Stomach (tissue), 9 donors: ENCODE measurements around the gene OLFM1. TPM values are rescaled to one million over a fixed set of nuclear protein-coding genes. Genes with fewer than 3 reads are reported as not detected.
A peak's percentile ranks its signal among the peaks of the same experiment; 100 is the strongest.

Experiments used
- DNase-seq, 2 donors: peaks; one replicate each; pipeline versions ENCODE4 v3.0.0 to v3.0.0-alpha.2; 2013 to 2019
- H3K27ac ChIP-seq, 5 donors: fragments of 200-600 bp in 4 of 5; sonication (generic) in 4 of 5; one replicate each; pipeline ENCODE4 v1.5.1; 2013 to 2019; ENCODE audit warnings: mild to moderate bottlenecking in 1 of 5, moderate library complexity in 1 of 5
- H3K27me3 ChIP-seq, 3 donors: fragments of 200-600 bp; sonication (generic); one replicate each; pipeline ENCODE4 v1.5.1; 2017 to 2019; ENCODE audit warnings: mixed run types in 1 of 3
- H3K36me3 ChIP-seq, 4 donors: fragments of 200-600 bp; sonication (generic); 1 replicate in 3 of 4; 2 replicates in 1 of 4; pipeline ENCODE4 v1.5.1; 2016 to 2019
- H3K4me1 ChIP-seq, 4 donors: fragments of 200-600 bp; sonication (generic); one replicate each; pipeline ENCODE4 v1.5.1; 2016 to 2019
- H3K4me3 ChIP-seq, 4 donors: fragments of 200-600 bp; sonication (generic) in 3 of 4; one replicate each; pipeline ENCODE4 v1.5.1; 2016 to 2019; ENCODE audit warnings: mild to moderate bottlenecking in 1 of 4
- H3K9me3 ChIP-seq, 4 donors: fragments of 200-600 bp; sonication (generic); one replicate each; pipeline ENCODE4 v1.5.1; 2016 to 2019
- EP300 ChIP-seq: sonication (generic); formaldehyde crosslinking; IDR thresholded peaks from one replicate; pipeline ENCODE4 v1.6.1; 2017; ENCODE audit warnings: antibody characterized with exemption
- POLR2A ChIP-seq, 4 donors: fragments of 450-650 bp; IDR thresholded peaks; one replicate each; pipeline ENCODE4 v1.6.1; 2016; ENCODE audit warnings: antibody characterized with exemption in 4 of 4, control low read depth in 2 of 4, mild to moderate bottlenecking in 1 of 4, moderate library complexity in 1 of 4
- POLR2AphosphoS5 ChIP-seq, 3 donors: sonication (generic); formaldehyde crosslinking; IDR thresholded peaks; one replicate each; pipeline ENCODE4 v1.6.1; 2016; ENCODE audit warnings: antibody characterized with exemption in 3 of 3
- WGBS, 5 donors: extraction: QIAGEN DNeasy Blood & Tissue Kit in 3 of 5; methylation state at CpG; one replicate each; pipeline versions ENCODE4 v1.1.5 to v1.1.7; 2013 to 2018; 5-methylcytosine and 5-hydroxymethylcytosine counted together
- intact Hi-C: fragments of 100-400 bp; cut with DNase I; formaldehyde crosslinking; loops from one replicate; pipeline ENCODE4 v1.15.1; 2023; ENCODE audit warnings: low total_unique reads
- polyA plus RNA-seq, 3 donors: library from polyadenylated mRNA; stranded (reverse); fragments of 200-250 nt; gene quantifications; one replicate each; pipeline ENCODE4 v1.2.3, GENCODE V29; 2013
- total RNA-seq, 5 donors: library from RNA; depleted of rRNA; stranded (reverse); fragments of >200 nt; gene quantifications; one replicate each; pipeline versions ENCODE4 v1.1.0 to v1.2.3, GENCODE V29; 2014 to 2016
- TF ChIP-seq, protein P1 (sequence below), 7 experiments: fragments of 450-650 bp in 4 of 7; fragments of 200-600 bp in 3 of 7; sonication (generic) in 3 of 7; IDR thresholded peaks; one replicate each; pipeline ENCODE4 v1.5.1; 2016 to 2019; ENCODE audit warnings: antibody characterized with exemption in 7 of 7, control low read depth in 2 of 7, mild to moderate bottlenecking in 1 of 7
- donor health status: healthy with polysubstance abuse.
- donor health status: Bipolar disorder and iron deficiency.
- donor health status: healthy.

The OLFM1 gene
- total and polyA plus RNA-seq, 8 donors: 0.29 to 58.3 (median 10.5) TPM; not detected in 1

DNA sequence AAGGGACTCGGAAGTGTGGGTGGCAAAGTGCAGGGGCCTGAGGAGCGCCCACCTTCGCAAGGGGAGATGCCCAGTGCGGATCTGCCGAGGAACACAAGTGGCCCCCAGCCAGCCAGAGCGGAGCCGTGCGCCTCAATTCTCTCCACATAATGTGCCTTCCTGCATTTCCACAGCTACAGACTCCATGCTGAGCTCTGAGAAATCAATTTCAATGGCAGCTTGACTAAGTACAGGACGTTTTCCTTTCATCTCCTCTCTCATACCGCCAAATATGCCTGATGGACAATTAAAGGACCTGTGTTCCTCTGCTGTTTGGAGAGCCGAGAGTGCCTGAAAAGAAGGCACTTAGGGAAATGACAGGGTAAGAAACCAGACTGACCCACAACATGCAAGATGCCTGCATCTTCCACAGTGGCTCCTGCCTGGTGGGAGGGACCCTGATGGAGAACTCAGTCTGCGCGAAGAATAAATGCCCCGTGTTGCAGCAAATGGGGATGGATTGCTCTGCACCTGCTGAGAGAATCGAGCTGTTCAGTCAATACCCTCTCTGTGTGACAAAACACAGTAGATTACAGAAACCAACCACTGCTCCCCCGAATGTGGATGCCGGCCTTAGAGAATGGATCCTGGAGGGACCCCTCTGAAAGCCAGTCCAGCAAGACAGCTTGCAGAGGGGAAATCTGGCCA lies 38.6 kb upstream of the OLFM1 start:
- Histone ChIP-seq H3K27ac (no peak overlapping the region), H3K27me3 (peaks cover 0 to 82% (median 3%) of the 10 kb centered on the region in 3 donors), H3K4me1 (no peaks in the 10 kb centered on the region), H3K9me3 (peaks cover 0 to 14% (median 4%) of the 10 kb centered on the region in 4 donors), H3K36me3 (no peaks in the 10 kb centered on the region), H3K4me3 (no peak overlapping the region)
- TF ChIP-seq, protein P1, sequence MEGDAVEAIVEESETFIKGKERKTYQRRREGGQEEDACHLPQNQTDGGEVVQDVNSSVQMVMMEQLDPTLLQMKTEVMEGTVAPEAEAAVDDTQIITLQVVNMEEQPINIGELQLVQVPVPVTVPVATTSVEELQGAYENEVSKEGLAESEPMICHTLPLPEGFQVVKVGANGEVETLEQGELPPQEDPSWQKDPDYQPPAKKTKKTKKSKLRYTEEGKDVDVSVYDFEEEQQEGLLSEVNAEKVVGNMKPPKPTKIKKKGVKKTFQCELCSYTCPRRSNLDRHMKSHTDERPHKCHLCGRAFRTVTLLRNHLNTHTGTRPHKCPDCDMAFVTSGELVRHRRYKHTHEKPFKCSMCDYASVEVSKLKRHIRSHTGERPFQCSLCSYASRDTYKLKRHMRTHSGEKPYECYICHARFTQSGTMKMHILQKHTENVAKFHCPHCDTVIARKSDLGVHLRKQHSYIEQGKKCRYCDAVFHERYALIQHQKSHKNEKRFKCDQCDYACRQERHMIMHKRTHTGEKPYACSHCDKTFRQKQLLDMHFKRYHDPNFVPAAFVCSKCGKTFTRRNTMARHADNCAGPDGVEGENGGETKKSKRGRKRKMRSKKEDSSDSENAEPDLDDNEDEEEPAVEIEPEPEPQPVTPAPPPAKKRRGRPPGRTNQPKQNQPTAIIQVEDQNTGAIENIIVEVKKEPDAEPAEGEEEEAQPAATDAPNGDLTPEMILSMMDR (IDR thresholded peaks at IDR 0.05): no peak
- TF ChIP-seq EP300 (no peak), POLR2AphosphoS5 (IDR thresholded peaks at IDR 0.05) (no peak), POLR2A (IDR thresholded peaks at IDR 0.05) (no peak)
- intact Hi-C loops: no loop called here
- DNase-seq: peak in 1 of 2 donors; percentile 21
- WGBS, 5 donors: 67 to 83% (median 79%) methylated on average over 15 to 17 of the region's 17 CpGs

DNA sequence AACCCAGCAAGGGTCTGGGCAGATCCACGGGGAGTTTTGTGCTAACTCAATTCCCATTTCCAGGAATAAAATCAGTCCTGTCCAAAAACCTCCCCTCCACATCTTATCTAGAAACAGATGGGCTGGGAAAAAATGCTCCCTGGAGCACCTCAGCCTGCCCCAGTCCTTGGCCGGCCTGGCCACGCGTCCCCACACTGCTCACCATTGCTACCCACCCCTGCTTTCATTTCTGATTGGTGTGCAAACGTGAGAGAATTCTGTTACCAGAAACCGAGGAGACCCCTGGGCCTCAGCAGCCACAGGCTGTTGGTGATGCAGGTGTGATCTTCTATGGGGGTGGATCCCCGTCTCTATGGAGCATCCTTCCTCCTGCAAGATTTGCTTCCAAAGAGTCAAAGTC lies 38.0 kb upstream of the OLFM1 start:
- TF ChIP-seq, protein P1 (IDR thresholded peaks at IDR 0.05): no peak
- TF ChIP-seq EP300 (no peak), POLR2AphosphoS5 (IDR thresholded peaks at IDR 0.05) (no peak), POLR2A (IDR thresholded peaks at IDR 0.05) (no peak)
- no peaks in the 10 kb centered on the region for H3K36me3 ChIP-seq
- no peak overlapping the region for H3K4me3 ChIP-seq
- intact Hi-C loops: no loop called here
- no peak overlapping the region for H3K27ac ChIP-seq
- no peaks in the 10 kb centered on the region for H3K4me1 ChIP-seq
- peak in 1 of 2 donors; percentile 13 for DNase-seq
- peaks cover 0 to 80% (median 3%) of the 10 kb centered on the region in 3 donors for H3K27me3 ChIP-seq
- H3K9me3 ChIP-seq: peaks cover 0 to 14% (median 5%) of the 10 kb centered on the region in 4 donors
- WGBS, 5 donors: 59 to 67% (median 62%) methylated on average over 6 to 7 of the region's 7 CpGs

DNA sequence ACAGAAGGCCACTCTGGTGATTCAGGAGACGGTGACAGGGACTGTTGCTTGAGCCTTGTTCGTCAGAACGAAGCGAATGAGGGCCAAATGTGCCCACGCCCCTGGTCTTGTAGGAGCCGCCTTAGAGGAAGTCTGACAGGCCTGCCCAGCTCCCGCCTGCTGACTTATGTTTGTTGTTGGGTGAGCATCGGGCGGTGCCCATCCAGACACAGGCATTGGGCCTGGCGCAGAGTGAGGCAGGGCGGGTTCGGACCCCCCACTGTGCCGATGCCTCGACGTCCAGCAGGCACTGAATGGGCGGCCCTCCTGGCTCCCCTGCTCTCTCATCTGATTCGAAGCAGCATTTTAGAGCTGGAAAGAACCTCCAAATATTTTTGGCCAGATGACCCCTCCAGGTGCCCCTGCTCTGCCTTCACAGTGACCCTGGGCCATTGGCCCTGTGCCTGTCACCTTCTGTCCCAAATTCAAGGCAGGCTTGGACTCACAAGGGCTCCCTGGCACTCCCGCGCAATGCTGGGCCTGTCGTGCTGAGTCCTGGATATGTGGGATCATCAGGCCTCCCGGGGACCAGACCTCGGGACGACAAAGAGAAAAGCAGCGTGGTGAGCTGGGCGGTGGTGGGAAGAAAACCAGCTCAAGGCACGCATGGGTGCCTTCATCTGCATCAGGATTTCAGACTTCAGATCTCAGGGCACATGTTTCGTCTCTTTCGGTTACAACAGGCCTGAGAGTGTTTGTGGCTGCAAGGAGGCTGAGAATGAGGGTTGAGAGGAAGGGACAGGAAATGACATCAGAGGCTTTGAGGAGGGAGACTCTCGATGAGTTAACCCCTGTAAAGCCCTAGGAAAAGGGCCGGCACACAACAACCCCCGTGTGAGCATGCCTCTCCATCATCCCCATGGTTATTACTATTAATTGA lies 37.1 kb upstream of the OLFM1 start:
- no peak for TF ChIP-seq EP300
- TF ChIP-seq POLR2A (IDR thresholded peaks at IDR 0.05): no peak
- TF ChIP-seq, protein P1 (IDR thresholded peaks at IDR 0.05): no peak
- TF ChIP-seq POLR2AphosphoS5 (IDR thresholded peaks at IDR 0.05): no peak
- H3K27ac ChIP-seq: no peak overlapping the region
- intact Hi-C loops: no loop called here
- no peaks in the 10 kb centered on the region for H3K4me1 ChIP-seq
- H3K27me3 ChIP-seq: peaks cover 0 to 80% (median 4%) of the 10 kb centered on the region in 3 donors
- DNase-seq: peak in 1 of 2 donors; percentile 20
- 73 to 83% (median 82%) methylated on average over 25 to 31 of the region's 31 CpGs for WGBS, 5 donors
- no peaks in the 10 kb centered on the region for H3K36me3 ChIP-seq
- H3K9me3 ChIP-seq: peaks cover 0 to 14% (median 5%) of the 10 kb centered on the region in 4 donors
- H3K4me3 ChIP-seq: no peak overlapping the region

DNA sequence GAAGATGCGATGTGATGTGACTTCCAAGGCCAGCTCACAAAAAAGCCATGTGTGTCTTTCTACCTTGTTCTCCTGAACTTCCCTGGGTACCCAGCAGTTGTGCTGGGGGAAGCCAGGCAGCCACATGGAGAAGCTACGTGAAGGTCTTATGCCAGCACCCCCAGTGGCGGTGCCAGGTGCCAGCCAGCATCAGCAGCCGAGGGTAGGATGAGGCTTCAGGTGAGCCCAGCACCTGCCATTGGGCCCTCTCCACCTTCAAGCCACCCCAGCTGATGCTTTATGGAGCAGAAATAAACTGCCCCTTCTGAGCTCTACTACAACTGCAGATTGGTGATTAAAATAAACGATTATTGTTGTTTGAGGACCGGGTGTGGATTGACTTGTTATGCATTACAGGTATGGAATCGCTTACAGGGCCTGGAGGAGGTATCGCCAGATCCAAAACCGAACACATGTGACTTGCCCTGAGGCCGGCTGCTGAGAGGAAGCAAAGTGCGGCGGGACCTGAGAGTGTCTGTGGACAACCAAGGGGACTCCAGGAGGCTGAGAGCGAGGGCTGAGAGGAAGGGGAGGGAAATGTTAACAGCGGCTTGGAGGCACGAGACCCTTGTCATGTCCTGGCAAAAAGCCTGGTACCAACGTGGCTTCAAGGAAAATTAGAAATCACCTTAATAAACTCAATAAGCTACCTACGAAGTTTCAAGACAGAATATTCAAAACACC lies 36.0 kb upstream of the OLFM1 start:
- Histone ChIP-seq H3K4me3 (no peak overlapping the region), H3K36me3 (no peaks in the 10 kb centered on the region), H3K9me3 (peaks cover 0 to 14% (median 5%) of the 10 kb centered on the region in 4 donors), H3K27me3 (peaks cover 0 to 73% (median 5%) of the 10 kb centered on the region in 3 donors), H3K4me1 (no peaks in the 10 kb centered on the region), H3K27ac (no peak overlapping the region)
- intact Hi-C loops: no loop called here
- TF ChIP-seq, protein P1 (IDR thresholded peaks at IDR 0.05): no peak
- TF ChIP-seq POLR2AphosphoS5 (IDR thresholded peaks at IDR 0.05) (no peak), EP300 (no peak), POLR2A (IDR thresholded peaks at IDR 0.05) (no peak)
- 83 to 89% (median 86%) methylated on average over 14 to 17 of the region's 17 CpGs for WGBS, 5 donors
- peak in 1 of 2 donors; percentile 17 for DNase-seq
